VCaP (cell line): ENCODE results near the gene GPR157.
"Not testable (repeated sequence)": the region's sequence is repeated elsewhere in the genome, so short reads cannot be mapped to it uniquely, and the experiment has no call there.

Experiments
- H3K27ac ChIP-seq: fragments of 450-650 bp; 2 replicates; pipeline ENCODE4 v1.5.1; 2017
- TF ChIP-seq, protein P1 (sequence below): fragments of 450-650 bp; conservative IDR thresholded peaks from 2 replicates; pipeline ENCODE4 v1.5.1; 2017; ENCODE audit warnings: mild to moderate bottlenecking, moderate library complexity

GPR157 gene

DNA sequence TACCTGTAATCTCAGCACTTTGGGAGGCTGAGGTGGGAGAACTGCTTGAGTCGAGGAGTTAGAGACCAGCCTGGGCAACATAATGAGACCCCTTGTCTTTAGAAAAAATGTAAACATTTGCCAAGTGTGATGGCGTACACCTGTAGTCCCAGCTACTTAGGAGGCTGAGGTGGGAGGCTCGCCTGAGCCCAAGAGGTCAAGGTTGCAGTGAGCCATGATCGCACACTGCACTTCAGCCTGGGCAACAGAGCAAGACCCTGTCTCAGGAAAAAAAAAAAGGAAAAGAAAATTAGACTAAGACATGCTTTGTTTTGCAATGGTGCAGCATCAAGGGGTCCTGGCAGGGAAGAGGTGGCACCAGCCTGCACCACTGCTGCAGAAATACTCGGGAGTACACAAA, 16.8 kb upstream of the GPR157 start:
- TF ChIP-seq, protein P1, sequence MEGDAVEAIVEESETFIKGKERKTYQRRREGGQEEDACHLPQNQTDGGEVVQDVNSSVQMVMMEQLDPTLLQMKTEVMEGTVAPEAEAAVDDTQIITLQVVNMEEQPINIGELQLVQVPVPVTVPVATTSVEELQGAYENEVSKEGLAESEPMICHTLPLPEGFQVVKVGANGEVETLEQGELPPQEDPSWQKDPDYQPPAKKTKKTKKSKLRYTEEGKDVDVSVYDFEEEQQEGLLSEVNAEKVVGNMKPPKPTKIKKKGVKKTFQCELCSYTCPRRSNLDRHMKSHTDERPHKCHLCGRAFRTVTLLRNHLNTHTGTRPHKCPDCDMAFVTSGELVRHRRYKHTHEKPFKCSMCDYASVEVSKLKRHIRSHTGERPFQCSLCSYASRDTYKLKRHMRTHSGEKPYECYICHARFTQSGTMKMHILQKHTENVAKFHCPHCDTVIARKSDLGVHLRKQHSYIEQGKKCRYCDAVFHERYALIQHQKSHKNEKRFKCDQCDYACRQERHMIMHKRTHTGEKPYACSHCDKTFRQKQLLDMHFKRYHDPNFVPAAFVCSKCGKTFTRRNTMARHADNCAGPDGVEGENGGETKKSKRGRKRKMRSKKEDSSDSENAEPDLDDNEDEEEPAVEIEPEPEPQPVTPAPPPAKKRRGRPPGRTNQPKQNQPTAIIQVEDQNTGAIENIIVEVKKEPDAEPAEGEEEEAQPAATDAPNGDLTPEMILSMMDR = no peak
- no peak overlapping the region for H3K27ac ChIP-seq

DNA sequence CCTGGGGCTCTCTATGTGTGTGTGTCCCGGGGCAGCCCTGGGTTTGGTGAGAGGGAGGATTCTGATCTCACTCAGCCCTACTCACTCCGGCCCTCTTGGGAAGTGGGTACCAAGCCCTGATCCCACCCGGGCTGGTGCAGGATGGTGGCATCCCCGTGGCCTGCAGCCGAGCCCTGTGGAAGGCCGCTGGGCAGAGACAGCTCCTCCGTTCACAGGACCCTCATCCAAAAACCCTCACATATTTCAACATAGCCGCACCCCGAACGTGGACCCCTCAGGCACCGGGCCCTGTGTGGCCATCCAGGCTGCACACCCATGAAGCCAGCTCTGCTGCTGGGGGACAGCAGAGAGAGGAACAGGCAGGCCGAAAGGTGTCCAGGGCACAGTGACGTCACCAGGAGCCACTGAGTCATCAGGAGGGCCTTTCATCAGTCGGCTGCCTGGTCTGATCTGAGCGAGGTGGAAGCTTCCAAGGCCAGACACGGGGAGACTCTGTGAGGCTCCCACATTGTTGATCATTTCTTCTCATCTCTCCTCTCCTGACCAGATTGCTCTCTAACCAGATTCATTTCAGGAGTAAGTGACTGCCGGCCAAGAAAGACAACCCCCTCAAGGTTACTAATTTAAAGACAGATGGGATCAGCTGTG, 16.2 kb upstream of the GPR157 start:
- H3K27ac ChIP-seq = no peak overlapping the region
- TF ChIP-seq, protein P1 = no peak

- H3K27ac ChIP-seq = not testable (repeated sequence)
These were observed 15.6 kb upstream of the GPR157 start for GRCh38 chr1:9144494-9144893.

DNA sequence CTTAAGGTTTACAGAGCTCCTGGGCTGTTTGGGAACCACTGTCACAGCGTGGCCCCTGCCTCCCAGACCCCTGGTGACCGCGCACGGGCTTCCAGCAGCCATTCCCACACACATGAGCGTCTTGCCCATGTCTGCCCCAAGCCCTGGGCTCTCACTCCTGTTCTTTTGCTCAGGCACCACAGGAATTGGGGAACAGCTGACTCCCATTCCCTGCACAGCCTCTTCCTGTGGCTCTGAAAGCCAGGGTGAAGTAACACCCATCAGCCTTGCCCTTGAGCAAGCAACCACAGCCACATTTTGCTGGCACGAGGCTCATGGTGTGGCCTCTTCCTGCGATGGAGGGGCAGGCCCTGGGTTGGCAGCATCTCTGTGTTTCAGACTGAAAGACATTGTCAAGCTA, 14.3 kb upstream of the GPR157 start:
- H3K27ac ChIP-seq = no peak overlapping the region

GRCh38 chr1:9139930-9140329, 11.0 kb upstream of the GPR157 start:
- no peak overlapping the region for H3K27ac ChIP-seq
- TF ChIP-seq, protein P1 = no peak

More for the DNA sequence above, 14.3 kb upstream of the GPR157 start:
- TF ChIP-seq, protein P1 = no peak

DNA sequence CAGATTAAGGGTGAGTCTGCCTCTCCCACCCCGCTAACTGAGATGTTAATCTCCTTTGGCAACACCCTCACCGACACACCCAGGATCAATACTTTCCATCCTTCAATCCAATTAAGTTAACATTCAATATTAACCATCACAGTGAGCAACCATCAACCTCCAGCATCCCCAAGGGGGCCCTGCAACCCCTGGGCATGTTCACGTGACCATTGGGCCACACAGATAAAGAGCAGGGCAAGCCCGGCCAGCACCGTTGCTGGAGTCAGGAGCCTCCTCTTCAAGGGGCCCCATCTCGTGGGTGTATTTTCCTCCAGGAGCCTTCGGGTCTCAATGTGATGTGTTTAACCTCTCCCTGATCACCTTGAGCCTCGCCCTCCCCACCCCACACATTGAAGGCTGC, 8.0 kb upstream of the GPR157 start:
- TF ChIP-seq, protein P1 = no peak

DNA sequence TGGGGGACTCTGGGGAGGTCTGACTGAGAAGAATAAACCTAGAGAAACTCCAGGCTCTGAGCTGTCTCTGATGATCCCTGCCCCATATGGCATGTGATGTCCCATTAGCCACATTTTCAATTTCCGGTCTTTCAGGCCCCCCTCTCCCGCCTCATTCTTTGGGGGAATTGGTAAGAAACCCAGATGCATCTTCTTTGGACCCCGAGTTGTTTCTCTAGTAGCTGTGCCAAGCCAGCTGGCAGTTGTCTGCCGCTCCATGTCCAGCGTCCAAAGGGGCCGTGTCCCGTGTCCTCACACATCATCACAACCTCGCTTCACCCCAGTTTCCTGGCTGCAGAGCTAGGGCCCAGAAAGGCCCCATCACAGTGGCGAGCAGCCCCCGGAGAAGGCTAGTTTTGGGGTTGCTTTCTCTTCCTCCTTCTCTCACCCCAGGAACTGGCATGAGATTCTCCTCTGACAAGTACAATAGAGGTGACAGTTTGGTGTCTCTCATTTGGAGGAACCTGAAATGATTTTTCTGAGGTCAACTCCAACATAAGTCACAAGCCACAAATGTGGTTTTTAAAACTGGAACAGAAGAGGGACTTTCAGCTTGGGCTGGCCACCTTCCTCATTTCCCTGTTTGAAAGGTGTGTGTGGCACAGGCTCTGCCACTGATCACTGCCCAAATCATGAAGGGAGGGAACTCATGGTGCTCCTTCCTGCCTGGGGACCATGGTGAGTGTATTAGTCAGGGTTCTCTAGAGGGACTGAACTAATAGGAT, 6.4 kb upstream of the GPR157 start:
- no peak overlapping the region for H3K27ac ChIP-seq
- TF ChIP-seq, protein P1 = no peak

More for the DNA sequence above, 8.0 kb upstream of the GPR157 start:
- H3K27ac ChIP-seq = no peak overlapping the region
